Renal cortical epithelial cell (primary cell): ENCODE results near the gene MARK1. TPM values are rescaled to one million over a fixed set of nuclear protein-coding genes. Genes with fewer than 3 reads are reported as not detected.

ENCODE experiments used
- DNase-seq: peaks from one replicate; pipeline ENCODE4 v3.0.0-alpha.2; 2011; ENCODE audit warnings: low read depth
- total RNA-seq: library from RNA; depleted of rRNA; stranded (reverse); fragments of >200 nt; gene quantifications from 2 replicates; pipeline ENCODE4 v1.2.3, GENCODE V29; 2014

Gene MARK1
- total RNA-seq, 1 donor from 2014 or later, result 11.5 TPM

DNA sequence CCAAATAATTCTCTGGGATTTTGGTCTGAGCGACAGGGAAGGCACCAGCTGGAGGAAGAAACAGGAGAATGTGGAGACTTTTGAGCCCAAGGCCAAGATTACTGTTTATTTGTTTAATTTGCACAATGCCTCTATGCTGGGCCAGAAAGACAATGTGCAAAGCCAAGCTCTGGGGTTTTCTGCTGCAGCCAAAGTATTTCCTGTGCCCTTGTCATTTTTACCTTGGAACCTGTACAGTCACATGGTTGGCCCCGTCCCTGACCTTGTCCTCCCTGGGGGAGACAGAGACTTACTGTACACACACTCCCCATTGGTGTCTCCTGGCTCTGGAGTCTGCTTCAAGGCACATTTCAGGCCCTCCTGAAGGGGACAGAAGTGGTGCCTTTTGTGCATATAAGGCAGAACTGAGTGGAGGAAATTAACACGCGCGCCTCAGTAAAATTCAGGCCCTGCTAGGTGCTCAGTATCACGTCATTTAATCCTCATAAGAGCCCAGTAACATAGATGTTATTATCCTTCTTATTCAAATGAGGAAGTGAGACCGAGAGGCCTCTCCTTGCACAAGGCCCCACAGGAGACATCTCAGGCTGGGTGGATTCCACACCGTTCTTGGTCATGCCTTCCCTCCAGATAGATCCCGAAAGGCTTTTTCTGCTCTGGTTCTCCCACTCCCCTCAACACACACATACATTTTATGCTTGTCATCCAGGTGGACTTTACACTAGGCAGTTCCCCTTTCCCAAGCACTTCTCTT is 183.3 kb downstream of the MARK1 start:
- DNase-seq, result no peak

Other genes with a start within 250 kb of the MARK1 start
- 6.9 and 10.7 TPM in 2 replicates for gene C1orf115, start 162.2 kb downstream of the MARK1 start, total RNA-seq
- 10.8 and 14.1 TPM in 2 replicates for gene MTARC2, start 220.2 kb downstream of the MARK1 start, total RNA-seq